22Rv1 (cell line): Measurements from ENCODE around the gene SYT15.

Experiments
- ZFX ChIP-seq: fragments of 450-650 bp; IDR thresholded peaks from 2 replicates; pipeline ENCODE4 v1.6.1; 2017; ENCODE audit warnings: antibody characterized with exemption, borderline replicate concordance
- TF ChIP-seq, protein P1 (sequence below): fragments of 450-650 bp; IDR thresholded peaks from 2 replicates; pipeline ENCODE4 v1.5.1; 2017; ENCODE audit warnings: mild to moderate bottlenecking

DNA sequence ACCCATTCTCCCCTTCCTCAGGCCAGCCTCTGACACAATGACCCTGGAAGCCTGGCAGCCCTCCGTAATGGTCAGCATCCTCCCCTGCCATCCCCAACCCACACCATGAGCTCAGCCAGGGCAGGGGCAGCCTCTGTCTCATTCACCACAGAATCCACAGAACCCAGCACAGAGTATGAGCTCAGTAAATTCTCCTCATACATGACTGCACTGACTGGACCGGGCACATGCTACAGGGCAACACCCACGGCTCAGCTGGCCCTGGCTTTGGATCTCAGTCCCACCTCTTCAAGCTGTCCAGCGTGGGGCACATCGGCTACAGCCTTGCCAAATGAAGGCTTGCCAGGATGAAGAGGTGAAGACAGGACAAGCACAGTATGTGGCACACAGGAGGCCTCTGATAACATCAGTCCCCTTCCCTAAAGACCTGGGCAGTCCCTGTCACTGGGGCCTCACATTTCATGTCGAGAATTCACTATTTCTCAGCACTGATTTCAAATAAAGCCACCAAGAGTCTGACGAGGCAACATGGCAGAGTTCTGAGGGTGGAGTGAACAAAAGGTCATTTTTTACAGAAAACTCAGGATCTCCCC, 30.3 kb upstream of the SYT15 start:
- TF ChIP-seq, protein P1, sequence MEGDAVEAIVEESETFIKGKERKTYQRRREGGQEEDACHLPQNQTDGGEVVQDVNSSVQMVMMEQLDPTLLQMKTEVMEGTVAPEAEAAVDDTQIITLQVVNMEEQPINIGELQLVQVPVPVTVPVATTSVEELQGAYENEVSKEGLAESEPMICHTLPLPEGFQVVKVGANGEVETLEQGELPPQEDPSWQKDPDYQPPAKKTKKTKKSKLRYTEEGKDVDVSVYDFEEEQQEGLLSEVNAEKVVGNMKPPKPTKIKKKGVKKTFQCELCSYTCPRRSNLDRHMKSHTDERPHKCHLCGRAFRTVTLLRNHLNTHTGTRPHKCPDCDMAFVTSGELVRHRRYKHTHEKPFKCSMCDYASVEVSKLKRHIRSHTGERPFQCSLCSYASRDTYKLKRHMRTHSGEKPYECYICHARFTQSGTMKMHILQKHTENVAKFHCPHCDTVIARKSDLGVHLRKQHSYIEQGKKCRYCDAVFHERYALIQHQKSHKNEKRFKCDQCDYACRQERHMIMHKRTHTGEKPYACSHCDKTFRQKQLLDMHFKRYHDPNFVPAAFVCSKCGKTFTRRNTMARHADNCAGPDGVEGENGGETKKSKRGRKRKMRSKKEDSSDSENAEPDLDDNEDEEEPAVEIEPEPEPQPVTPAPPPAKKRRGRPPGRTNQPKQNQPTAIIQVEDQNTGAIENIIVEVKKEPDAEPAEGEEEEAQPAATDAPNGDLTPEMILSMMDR: no peak
- TF ChIP-seq ZFX: no peak
